HG03565 (cell line): ENCODE data around the gene AHNAK2.
A peak's percentile ranks its signal among the peaks of the same experiment; 100 is the strongest.
"Not testable (repeated sequence)": the region's sequence is repeated elsewhere in the genome, so short reads cannot be mapped to it uniquely, and the experiment has no call there.

Source experiments
- ATAC-seq: cut with Tn5 transposase; IDR thresholded peaks from one replicate; pipeline ENCODE4 v1.9.1; 2021; ENCODE audit warnings: mild to moderate bottlenecking, moderate library complexity; ENCODE audit not compliant: unreplicated experiment

Gene AHNAK2

DNA sequence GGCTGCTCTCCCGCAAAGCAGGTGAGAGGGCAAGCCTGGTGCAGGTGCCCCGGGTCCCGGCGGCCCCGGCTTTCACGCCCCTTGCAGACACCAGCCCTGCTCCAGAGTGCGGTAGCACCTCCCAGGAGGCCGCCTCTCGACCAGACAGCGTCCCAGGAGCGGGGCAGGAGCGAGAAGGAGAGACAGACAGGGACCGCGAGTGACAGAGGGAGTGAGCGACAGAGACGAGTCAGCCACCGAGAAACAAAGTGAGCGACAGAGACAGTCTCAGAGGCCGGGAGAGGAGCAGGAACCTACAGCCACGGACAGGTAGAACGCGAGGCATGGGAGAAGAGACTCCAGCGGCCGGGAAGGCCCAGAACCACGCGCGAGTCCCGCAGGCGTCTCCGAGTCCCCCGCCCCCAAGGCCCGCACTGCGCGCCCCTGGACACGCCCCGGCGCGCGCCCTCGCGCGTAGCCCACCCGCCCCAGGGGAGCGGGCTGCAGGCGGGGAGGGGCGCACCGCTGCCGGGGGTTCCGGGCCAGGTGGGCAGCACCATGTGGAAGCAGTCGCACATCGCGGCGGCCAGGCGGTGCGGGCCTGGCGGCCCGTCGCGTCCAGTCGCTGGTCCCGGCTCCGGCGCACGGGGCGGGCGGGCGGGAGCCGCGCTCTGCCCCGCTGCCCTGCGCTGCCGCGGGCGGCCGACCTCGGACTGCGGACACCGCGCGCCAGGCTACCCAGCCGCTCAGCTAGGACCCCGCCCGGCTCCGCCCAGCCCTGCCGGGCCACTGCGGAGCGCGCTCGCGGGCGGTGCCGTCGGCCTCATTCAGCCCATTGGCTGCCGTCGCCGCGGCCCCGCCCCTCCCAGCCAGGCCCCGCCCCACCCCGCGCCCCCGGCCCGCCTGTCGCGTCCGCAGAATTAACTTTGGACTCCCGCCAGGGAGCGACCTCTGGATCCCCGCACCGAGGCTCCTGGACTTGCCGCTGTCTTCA is at the start of gene AHNAK2:
AHNAK2 (minus strand) TSS at position 694 of the 973 bp plus-strand sequence; CDS start at position 557, 137 bp downstream.
- ATAC-seq = no peak

DNA sequence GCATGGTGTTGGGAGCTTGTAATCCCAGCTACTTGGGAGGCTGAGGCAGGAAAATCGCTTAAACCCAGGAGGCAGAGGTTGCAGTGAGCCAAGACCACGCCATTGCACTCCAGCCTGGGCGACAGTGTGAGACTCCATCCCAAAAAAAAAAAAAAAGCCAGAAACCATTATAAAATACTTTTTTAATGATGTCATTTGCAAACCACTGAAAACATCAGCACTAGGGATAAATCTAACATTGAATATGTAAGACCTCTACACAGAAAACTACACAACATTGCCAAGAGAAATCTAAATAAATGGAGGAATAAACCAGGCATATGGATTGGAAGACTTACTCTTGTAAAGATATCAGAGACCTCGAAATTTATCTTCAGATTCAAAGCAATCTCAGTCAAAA is 49.5 kb upstream of the AHNAK2 start:
- not testable (repeated sequence) for ATAC-seq

DNA sequence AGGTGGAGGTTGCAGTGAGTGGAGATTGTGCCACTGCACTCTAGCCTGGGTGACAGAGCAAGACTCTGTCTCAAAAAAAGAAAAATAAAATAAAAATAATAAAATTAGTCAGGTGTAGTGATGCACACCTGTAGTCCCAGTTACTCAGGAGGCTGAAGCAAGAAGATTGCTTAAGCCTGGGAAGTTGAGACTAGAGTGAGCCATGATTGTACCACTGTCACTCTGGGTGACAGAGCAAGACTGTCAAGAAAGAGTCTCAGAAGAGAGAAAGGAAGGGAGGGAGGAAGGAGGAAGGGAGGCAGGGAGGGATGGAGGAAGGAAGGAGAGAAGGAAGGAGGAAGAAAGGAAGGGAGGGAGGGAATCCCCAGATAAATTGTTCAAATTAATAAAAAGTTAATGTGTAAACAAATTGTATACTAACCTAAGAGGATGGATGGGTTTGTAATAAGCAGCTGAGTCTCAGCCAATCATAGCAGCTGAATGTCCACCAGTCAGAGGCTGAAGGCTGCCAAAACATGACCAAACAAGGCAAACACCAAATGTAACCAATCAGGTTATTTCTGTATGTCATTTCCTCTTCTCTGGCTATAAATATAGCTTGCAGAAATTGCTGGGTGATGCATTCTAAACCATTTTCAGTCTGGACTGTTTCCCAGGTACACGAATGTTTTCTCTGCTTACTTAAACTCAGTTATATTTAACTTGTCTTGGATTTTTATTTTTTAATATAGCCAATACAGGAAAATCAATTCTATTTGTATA is 48.8 kb upstream of the AHNAK2 start:
- no peak for ATAC-seq

DNA sequence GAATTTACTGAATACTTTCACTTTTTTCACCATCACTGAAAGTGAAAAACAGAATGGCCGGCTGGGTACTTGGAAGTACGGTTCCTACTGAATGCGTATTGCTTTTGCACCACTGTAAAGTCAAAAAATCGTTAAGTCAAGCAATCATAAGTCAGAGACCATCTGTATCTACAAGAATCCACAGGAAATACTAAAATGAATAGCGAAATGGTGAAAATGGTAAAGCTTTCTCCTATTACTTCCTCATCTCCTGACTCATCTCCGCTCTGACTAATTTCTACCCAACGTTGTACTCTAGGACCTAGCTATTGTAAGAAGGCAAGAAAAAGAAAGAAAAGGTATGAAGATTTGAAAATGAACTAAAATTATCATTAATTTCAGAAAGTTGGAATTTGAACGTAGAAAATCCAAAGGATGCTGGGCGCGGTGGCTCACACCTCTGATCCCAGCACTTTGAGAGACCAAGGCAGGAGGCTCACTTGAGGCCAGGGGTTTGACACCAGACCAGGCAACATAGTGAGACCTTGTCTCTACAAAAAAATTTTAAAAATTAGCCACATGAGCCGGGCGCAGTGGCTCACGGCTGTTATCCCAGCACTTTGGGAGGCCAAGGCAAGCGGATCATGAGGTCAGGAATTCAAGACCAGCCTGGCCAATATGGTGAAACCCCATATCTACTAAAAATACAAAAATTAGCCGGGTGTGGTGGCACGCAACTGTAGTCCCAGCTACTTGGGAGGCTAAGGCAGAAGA is 48.0 kb upstream of the AHNAK2 start:
- no peak for ATAC-seq

DNA sequence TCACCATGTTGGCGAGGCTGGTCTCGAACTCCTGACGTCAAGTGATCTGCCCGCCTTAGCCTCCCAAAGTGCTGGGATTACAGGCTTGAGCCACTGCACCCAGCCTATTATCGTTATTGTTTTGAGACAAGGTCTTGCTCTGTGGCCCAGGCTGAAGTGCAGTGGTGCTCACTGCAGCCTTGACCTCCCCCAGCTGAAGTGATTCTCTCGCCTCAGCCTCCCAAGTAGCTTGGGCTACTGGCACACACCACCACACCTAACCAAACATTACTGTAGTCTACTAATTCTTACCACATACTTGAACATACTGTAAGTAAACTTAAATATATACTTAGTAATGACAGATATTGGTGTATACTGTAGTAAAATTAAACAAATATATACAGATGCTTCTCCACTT is 47.3 kb upstream of the AHNAK2 start:
- no peak for ATAC-seq

DNA sequence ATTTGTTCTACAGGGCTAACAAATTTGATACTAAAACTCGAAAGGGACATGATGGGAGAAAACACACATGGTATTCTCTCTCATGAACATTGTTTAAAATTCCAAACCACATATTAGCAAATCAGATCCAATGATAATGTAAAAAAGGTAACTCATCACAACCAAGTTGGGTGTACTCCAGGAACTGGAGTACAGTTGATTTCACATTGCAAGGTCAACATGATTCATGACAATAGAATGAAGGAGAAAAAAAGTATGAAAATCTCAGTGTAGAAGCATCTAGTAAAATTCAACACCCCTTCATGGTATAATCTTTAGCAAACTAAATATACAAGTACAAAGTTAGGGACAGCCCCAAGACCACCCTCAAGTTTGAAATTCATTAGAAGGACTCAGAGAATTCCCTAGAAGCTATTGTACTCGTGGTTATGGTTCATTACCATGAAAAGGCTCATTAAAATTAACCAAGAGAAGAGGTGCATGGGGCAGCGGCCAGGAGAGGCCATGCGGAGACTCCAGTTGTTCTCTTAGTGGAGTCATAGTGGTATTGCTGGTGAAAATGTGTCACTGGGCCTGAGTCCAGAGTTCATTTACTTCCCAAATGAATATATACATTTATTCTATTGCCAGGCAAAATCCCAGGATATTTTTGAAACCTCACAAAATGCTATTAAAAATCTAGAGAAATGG is 45.8 kb upstream of the AHNAK2 start:
- no peak for ATAC-seq

DNA sequence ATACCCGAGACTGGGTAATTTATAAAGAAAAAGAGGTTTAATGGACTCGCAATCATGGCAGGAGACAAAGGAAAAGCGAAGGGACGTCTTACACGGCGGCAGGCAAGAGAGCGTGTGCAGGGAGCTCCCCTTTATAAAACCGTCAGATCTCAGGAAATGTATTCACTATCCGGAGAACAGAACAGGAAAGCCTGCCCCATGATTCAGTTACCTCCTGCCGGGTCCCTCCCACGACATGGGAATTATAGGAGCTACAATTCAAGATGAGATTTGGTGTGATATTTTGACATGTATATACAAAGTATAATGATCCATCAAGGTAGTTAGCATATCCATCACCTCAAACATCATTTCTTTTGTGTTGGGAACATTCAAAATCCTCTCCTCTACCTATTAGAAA is 45.0 kb upstream of the AHNAK2 start:
- ATAC-seq = no peak

DNA sequence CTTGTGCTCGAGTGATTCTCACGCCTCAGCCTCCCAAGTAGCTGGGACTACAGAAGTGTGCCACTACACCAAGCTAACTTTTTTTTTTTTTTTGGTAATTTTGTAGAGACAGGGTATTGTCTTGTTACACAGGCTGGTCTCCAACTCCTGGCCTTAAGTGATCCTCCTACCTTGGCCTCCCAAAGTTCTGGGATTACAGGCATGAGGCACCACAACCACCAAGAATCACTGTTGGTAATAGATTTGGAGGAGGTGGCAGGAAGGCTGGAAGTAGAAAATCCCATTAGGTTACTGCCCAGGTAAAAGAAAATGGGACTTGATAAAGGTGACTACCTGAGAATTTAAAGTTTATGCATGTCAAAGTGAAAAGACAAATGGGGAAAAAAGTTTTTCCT is 44.1 kb upstream of the AHNAK2 start:
- ATAC-seq = no peak

DNA sequence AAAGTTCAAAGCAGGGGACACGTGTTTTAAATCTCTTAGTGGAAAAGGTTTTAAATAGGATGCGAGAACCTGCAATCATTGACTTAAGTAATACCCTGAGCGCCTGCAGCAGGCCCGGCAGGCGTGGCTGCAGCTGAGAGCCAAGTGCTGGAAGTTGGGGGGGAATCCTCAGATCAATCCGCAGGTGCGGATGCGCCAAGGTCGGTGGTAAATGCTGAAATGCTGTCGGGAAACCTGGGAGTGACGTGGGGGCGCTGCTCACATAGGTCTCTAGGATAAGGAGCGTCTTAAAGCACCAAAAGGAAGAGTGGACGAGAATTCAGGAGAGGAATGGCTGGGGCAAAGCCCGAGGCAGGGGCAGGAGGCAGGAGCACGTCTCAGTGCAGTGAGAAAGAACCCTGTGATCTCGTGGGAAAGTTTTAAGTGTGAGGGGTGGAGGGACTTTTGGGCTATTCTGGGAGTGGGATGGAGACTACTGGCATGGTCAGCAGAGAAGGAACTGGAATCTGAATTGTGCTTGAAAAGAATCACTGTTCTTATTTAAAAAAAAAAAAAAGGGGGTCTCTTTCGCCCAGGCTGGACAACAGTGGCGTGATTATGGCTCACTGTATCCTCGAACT is 43.6 kb upstream of the AHNAK2 start:
- ATAC-seq = no peak

DNA sequence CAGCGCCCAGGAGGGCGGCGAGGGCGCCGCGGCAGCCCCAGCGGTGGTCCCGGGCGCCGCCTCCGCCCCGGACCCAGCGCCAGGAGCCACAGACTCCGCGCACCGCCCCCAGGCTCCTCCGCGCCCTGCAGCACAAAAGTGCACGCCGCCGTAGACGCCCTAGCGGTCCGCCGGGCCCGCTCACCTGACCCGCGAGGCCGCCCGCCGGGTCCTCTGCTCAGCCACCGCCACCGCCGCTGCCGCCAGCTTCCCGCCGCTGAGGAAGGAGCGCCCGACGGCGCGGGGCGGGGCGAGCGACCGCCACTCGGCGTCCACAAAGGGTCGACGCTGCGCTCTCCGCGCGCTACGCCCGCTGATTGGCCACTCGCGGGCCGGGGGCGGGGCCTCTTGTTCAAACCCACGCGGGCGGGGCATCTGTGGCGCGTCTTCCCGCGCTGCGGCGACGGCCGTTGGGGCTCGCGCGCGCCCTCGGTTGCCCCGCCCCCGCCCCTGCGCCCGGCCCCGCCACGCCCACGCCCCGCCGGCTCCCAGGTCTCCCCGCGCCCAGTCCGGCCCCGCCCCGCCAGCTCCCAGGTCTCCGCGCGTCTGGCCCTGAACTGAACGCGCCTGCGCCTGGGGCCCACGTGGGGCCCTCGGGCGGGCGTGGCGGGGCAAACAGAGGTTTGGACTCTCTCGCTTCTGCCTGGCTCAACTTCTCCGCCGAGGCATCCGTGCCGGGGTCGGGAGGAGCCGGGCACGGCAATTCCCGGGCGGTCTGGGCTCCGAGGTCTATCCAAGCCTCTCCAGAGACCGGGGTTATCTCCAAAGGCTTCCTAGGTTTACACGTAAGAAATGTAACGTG is 42.9 kb upstream of the AHNAK2 start, which contains the start of gene CDCA4:
CDCA4 (minus strand) TSS at position 269 of the 841 bp plus-strand sequence. CDS start 9,154 bp downstream, outside the sequence.
- ATAC-seq = peak; percentile 58

DNA sequence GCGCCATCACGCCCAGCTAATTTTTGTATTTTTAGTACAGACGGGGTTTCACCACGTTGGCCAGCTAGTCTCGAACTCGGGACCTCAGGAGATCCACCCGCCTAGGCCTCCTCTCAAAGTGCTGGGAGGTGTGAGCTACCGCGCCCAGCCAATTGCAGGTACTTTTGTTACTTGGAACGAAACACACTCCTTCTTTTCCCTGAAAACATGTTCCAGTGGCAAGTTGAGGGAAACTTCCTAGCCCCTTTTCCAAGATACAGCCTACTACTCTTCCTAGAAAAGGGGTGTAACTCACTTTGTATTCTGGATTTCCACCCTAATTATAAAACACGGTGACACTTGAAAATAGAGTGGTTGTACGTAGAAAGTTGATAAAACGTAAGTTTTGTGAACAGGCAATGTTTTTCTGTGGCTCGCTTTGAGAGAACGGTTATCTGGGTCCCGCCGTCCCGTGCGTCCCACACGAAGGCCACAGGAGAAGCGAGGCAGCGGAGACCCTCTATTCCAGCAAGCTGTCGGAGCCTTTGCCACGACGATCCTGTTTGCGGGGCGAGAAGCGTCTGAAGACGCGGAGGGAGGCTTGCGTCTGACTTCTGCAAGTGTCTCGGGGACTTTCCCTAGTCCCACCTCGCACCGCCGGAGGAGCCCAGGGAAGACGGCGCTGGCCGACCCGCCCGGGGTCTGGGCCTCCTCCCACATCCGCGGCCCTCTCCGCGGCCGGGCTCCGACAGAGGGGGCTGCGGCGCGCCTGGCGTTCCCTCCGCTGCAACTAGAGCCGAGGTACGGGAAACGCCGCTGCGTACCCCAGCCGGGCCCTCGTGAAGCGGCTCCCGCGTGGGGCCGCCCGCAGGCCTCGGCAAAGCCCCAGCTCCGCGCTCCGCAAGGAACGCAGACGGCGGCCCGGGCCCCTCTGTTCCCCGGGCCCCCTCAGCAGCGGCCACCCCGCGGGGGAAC is 42.0 kb upstream of the AHNAK2 start:
- ATAC-seq = peak; percentile 8

DNA sequence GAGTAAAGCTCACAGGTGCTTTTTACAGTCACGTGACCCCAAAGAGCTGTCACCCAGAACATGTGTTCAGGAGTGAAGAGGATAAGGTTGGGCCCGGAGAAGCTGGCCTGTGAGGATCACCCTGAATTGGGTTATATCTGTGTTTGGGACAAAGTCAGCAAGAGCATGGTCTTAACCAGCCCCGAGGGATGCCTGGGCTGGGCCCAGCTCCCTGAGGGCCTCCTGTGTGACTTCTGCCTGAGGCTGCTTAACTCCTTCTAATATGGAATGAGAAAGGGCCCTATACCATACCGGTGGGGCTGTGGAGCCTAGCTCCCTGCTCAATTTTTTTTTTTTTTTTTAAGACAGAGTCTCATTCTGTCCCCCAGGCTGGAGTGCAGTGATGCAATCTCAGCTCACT is 40.2 kb upstream of the AHNAK2 start:
- ATAC-seq = no peak

DNA sequence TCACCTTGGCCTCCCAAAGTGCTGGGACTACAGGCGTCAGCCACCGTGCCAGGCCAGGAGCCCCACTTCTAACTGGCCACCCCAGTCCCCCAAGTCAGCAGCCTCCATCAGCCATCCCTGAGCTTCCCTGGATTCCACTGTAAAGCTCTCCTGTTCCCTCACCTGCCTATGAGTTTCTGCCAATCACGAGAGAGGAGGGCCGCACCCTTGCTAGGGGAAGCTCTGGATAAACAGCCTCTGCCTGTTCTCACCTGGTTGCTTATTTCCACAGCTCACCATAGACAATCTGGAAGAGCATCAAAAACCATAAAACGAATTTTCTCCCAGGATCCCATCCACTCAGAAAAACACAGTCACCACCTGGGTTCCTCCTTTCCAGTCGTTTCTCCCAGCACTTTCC is 37.7 kb upstream of the AHNAK2 start:
- no peak for ATAC-seq

DNA sequence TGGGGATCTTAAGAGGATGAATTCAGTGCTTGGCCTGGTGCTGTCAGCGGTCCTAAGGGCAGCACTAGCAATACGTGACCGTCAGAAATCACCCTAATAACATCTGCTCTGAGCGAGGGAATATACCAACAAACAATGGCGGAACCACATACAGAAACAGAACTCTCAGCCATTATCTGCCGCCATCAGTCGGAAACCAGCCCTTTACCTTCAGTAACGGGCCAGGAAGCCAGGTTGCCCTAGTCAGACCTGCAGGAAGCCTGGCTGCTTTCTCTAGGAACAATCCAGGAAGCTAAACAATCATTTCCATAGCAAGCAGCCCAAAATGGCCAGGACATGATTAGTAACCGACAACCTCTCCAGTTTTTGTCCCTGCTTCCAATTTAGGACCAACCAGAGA is 37.1 kb upstream of the AHNAK2 start:
- ATAC-seq = no peak

DNA sequence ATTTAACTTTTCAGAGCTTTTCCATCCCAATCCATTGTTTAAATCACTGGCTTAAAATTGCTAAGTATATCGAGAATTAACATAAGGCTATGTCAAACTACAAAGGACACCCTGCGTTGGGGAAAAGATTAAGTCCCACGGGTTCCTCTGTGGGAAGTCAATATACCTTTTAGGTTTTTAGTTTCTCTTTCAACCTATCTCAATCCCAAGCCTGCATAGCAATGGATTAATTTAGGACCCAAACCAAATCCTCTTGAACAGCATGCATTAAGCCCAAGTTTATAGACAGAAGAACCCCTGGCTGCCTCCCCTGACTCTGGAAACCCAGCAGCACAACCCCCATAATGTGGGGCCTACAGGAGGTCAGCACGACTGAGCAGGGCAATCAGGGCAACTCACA is 36.5 kb upstream of the AHNAK2 start:
- ATAC-seq = no peak

DNA sequence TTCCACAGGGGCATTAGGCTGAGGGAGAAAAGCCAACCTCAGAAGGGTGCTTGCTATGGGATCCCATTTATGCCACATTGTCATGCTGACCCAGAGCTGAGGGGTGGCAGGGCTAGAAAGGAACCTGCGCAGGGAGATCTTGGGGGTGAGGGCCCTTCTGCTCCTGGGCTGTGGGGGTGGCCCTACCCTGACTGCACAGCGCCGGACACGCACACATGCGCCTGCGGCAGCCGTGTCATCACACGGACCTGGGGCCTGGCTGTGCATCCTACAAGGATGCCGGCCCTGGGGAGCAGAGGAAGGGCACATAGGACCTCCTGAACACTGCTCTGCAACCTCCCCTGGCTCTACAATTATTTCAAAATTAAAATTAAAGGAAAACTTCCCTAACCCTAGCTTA is 35.9 kb upstream of the AHNAK2 start:
- no peak for ATAC-seq

DNA sequence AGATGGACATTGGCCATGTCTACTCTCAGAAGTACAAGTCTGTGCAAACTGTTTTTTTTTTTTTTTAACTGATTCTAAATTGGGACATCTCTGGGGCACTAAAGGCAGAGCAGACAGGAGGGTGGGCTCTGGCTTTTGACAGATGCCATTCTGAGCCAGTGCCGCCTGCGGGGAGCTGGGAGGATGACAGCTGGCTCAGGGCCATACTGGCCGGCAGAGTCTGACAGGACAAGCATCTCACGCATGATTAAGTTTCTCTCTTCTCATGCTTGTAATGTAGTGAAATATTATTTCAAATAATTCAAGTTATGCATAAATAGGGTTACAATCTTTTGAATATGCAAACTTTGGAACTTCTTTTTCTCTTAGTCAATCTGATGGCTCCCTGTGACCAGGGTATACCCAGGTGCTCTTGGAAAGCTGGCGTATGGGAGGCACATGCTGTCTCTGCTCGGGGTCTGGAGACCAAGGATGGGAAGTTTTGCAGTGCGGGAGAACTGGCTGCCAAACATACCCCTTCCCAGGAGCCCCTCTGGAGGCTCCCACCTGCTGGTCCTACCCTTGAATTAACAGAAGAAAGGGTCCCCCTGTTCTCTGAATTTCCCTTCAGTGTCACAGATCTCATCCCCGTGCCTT is 35.1 kb upstream of the AHNAK2 start:
- no peak for ATAC-seq
